Brain microvascular endothelial cell (primary cell): ENCODE results near the gene CDC42SE2.
A peak's percentile ranks its signal among the peaks of the same experiment; 100 is the strongest.

Experiments
- DNase-seq: peaks from one replicate; pipeline ENCODE4 v3.0.0-alpha.2; 2020
- H3K27ac ChIP-seq: fragments of 250-450 bp; sonication (Bioruptor Pico); 2 replicates; pipeline ENCODE4 v1.5.1; 2020; ENCODE audit warnings: mild to moderate bottlenecking, moderate library complexity
- H3K27me3 ChIP-seq: fragments of 250-450 bp; sonication (Bioruptor Pico); replicated peaks from 2 replicates; pipeline ENCODE4 v1.5.1; 2020; ENCODE audit warnings: mild to moderate bottlenecking
- H3K36me3 ChIP-seq: fragments of 250-450 bp; sonication (Bioruptor Pico); replicated peaks from 2 replicates; pipeline ENCODE4 v1.5.1; 2020; ENCODE audit warnings: mild to moderate bottlenecking
- H3K4me3 ChIP-seq: 2 replicates; pipeline ENCODE4 v1.5.1; 2011; ENCODE audit warnings: low read depth, mild to moderate bottlenecking, control low read depth, low read length, moderate library complexity
- CTCF ChIP-seq: IDR thresholded peaks from 2 replicates; pipeline ENCODE4 v1.5.1; 2011; ENCODE audit warnings: low read depth, mild to moderate bottlenecking, moderate library complexity, low read length, control low read depth, inconsistent platforms; ENCODE audit errors: missing control alignments
- in situ Hi-C: cut with HindIII; loops from 2 replicates; pipeline ENCODE4 v1.10.0; 2017; ENCODE audit warnings: low sequenced_read_pairs, low pct_ligation_motif_present

Gene CDC42SE2

DNA sequence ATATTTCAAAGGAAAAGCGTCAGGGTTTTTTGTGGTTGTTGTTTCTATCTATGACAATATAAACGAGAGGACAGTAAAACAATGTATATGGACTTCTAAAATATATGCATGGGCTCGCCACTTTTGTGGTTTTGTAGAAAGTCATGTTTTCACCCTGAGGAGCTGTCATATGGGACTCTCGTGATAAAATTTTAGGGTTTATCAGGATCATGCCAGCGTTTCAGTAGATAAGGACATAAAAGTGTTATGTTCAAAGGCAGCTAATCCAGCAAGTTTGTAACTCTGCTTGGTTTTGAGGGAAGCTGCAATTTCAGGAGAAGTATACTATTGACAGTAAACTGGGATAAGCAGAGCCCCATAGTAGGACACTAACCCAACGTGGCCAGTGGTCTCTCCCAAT lies 120.3 kb downstream of the CDC42SE2 start:
- no peak overlapping the region for H3K4me3 ChIP-seq
- in situ Hi-C loops = no loop called here
- no peak overlapping the region for H3K27ac ChIP-seq
- no peak for DNase-seq
- H3K36me3 ChIP-seq = no peaks in the 10 kb centered on the region
- TF ChIP-seq CTCF = no peak
- H3K27me3 ChIP-seq = no peaks in the 10 kb centered on the region

DNA sequence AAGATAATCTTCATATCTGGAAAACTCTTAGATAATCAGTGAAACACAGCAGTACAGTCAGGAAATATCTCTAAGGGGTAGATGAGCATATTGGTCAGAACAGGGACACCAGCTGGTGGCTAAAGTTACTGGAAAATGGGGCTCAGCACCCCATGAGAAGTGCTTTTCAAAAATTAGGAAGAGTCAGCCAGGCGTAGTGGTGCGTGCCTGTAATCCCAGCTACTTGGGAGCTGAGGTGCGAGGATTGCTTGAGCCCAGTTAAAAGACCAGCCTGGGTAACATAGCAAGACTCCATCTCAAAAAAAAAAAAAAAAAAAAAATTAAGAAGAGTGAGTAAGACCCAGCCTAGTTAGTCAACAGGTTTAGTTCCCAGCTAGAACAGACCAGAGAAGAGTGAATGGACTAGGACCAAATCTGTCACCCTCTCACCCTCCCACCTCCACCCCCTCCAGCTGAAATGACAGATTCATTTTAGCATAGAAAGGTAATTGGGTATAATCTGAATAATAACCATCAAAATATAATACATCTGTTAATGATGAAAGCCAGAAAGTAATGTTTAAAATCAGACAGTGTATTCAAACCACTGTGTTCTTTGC lies 120.9 kb downstream of the CDC42SE2 start:
- Histone ChIP-seq H3K27me3 (no peaks in the 10 kb centered on the region), H3K4me3 (no peak overlapping the region), H3K36me3 (no peaks in the 10 kb centered on the region), H3K27ac (no peak overlapping the region)
- in situ Hi-C loops = no loop called here
- no peak for DNase-seq
- TF ChIP-seq CTCF = no peak

DNA sequence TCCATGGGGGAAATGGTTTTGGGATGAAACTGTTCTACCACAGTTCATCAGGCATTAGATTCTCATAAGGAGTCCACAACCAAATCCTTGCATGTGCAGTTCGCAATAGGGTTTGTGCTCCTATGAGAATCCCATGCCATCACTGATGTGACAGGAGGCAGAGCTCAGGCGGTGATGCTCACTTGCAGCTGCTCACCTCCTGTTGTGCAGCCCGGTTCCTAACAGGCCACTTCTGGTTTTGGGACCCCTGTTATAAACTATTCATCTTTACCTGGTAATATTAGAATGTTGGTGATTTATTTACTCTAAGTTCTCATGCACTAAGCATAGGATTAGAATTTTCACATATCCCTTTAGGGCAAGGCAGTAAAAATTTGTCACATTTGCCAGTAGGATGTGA lies 122.3 kb downstream of the CDC42SE2 start:
- TF ChIP-seq CTCF = no peak
- no peak overlapping the region for H3K4me3 ChIP-seq
- H3K36me3 ChIP-seq = no peaks in the 10 kb centered on the region
- in situ Hi-C loops = no loop called here
- H3K27me3 ChIP-seq = no peaks in the 10 kb centered on the region
- no peak overlapping the region for H3K27ac ChIP-seq
- DNase-seq = no peak

GRCh38 chr5:131386779-131387178 lies 122.9 kb downstream of the CDC42SE2 start:
- Histone ChIP-seq H3K36me3 (no peaks in the 10 kb centered on the region), H3K27ac (peak overlapping the region; percentile 10), H3K4me3 (no peak overlapping the region), H3K27me3 (no peaks in the 10 kb centered on the region)
- in situ Hi-C loops = no loop called here
- DNase-seq = no peak
- no peak for TF ChIP-seq CTCF

GRCh38 chr5:131387255-131387654 lies 123.4 kb downstream of the CDC42SE2 start:
- no peaks in the 10 kb centered on the region for H3K27me3 ChIP-seq
- no peak overlapping the region for H3K4me3 ChIP-seq
- TF ChIP-seq CTCF = no peak
- in situ Hi-C loops = no loop called here
- no peak for DNase-seq
- no peaks in the 10 kb centered on the region for H3K36me3 ChIP-seq
- H3K27ac ChIP-seq = no peak overlapping the region
